Measurements from ENCODE around the gene PLA2G5.

DNA sequence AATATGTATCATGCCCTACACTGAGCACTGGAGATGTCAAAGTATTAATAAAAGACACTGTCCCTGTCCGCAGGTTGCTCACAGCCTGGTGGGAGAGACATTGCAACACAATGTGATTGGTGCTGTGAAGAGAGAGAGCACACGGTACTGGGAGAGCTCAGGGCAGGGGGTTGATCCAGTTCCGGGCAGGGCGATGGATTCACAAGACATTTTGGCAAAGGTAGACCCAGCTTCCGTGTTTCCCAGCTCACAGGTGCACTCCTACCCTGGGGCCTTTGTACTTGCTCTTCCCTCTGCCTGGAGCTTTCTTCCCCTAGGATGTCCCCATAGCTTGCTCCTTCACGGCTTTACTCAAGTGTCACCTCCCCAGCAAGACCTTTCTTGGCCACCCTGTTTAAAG lies 1.4 kb downstream of the PLA2G5 start:
- TF ChIP-seq, protein P1, sequence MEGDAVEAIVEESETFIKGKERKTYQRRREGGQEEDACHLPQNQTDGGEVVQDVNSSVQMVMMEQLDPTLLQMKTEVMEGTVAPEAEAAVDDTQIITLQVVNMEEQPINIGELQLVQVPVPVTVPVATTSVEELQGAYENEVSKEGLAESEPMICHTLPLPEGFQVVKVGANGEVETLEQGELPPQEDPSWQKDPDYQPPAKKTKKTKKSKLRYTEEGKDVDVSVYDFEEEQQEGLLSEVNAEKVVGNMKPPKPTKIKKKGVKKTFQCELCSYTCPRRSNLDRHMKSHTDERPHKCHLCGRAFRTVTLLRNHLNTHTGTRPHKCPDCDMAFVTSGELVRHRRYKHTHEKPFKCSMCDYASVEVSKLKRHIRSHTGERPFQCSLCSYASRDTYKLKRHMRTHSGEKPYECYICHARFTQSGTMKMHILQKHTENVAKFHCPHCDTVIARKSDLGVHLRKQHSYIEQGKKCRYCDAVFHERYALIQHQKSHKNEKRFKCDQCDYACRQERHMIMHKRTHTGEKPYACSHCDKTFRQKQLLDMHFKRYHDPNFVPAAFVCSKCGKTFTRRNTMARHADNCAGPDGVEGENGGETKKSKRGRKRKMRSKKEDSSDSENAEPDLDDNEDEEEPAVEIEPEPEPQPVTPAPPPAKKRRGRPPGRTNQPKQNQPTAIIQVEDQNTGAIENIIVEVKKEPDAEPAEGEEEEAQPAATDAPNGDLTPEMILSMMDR (IDR thresholded peaks at IDR 0.05; ENCODE audit: insufficient read depth, low read depth, low read length), result no peak
- no peak for TF ChIP-seq EZH2 (IDR thresholded peaks at IDR 0.05; ENCODE audit: insufficient read depth, low read length)

Measured in astrocyte (in vitro differentiated cells and primary cell).